ENCODE results near the gene DSCAM.

Gene DSCAM

GRCh38 chr21:40016234-40016633 lies 830.7 kb downstream of the DSCAM start:
- no peak for DNase-seq (ENCODE audit: low read depth)
- TF ChIP-seq, protein P1, sequence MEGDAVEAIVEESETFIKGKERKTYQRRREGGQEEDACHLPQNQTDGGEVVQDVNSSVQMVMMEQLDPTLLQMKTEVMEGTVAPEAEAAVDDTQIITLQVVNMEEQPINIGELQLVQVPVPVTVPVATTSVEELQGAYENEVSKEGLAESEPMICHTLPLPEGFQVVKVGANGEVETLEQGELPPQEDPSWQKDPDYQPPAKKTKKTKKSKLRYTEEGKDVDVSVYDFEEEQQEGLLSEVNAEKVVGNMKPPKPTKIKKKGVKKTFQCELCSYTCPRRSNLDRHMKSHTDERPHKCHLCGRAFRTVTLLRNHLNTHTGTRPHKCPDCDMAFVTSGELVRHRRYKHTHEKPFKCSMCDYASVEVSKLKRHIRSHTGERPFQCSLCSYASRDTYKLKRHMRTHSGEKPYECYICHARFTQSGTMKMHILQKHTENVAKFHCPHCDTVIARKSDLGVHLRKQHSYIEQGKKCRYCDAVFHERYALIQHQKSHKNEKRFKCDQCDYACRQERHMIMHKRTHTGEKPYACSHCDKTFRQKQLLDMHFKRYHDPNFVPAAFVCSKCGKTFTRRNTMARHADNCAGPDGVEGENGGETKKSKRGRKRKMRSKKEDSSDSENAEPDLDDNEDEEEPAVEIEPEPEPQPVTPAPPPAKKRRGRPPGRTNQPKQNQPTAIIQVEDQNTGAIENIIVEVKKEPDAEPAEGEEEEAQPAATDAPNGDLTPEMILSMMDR (conservative IDR thresholded peaks at IDR 0.05; ENCODE audit: low read depth, low read length), result no peak
- H3K4me3 ChIP-seq (ENCODE audit: low read depth, low read length), result no peak overlapping the region

GRCh38 chr21:40015818-40016217 lies 831.1 kb downstream of the DSCAM start:
- no peak overlapping the region for H3K4me3 ChIP-seq (ENCODE audit: low read depth, low read length)
- TF ChIP-seq, protein P1 (conservative IDR thresholded peaks at IDR 0.05; ENCODE audit: low read depth, low read length), result no peak
- no peak for DNase-seq (ENCODE audit: low read depth)

GRCh38 chr21:40014394-40014793 lies 832.6 kb downstream of the DSCAM start:
- H3K4me3 ChIP-seq (ENCODE audit: low read depth, low read length), result no peak overlapping the region
- DNase-seq (ENCODE audit: low read depth), result no peak
- TF ChIP-seq, protein P1 (conservative IDR thresholded peaks at IDR 0.05; ENCODE audit: low read depth, low read length), result no peak

- TF ChIP-seq, protein P1 (conservative IDR thresholded peaks at IDR 0.05; ENCODE audit: low read depth, low read length), result no peak
- no peak for DNase-seq (ENCODE audit: low read depth)
- no peak overlapping the region for H3K4me3 ChIP-seq (ENCODE audit: low read depth, low read length)
Observed at GRCh38 chr21:40013001-40013735, 833.8 kb downstream of the DSCAM start.

GRCh38 chr21:40011371-40011770 lies 835.6 kb downstream of the DSCAM start:
- TF ChIP-seq, protein P1 (conservative IDR thresholded peaks at IDR 0.05; ENCODE audit: low read depth, low read length), result no peak
- H3K4me3 ChIP-seq (ENCODE audit: low read depth, low read length), result no peak overlapping the region
- DNase-seq (ENCODE audit: low read depth), result no peak

- no peak for DNase-seq (ENCODE audit: low read depth)
- no peak overlapping the region for H3K4me3 ChIP-seq (ENCODE audit: low read depth, low read length)
- TF ChIP-seq, protein P1 (conservative IDR thresholded peaks at IDR 0.05; ENCODE audit: low read depth, low read length), result no peak
Observed at GRCh38 chr21:40002978-40003377, 844.0 kb downstream of the DSCAM start.
